Stimulated activated naive B cell treated with anti-CD40 and anti-IgM and Interleukin-4, amounts not matched to agents 10 μg/mL and 1 μg/mL and 100 μg/mL, for 72 hours (primary cell): ENCODE measurements around the gene LAIR1.
"Not testable (repeated sequence)": the region's sequence is repeated elsewhere in the genome, so short reads cannot be mapped to it uniquely, and the experiment has no call there.

Experiments
- ATAC-seq, 2 donors: fragments of 150-1000 bp; cut with Tn5 transposase; replicated peaks; 2 replicates each; pipeline ENCODE4 v1.10.0; 2021; ENCODE audit warnings: moderate library complexity in 1 of 2
- DNase-seq: peaks from one replicate; pipeline ENCODE4 v3.0.0; 2021
- H3K27ac Mint-ChIP-seq: one replicate; pipeline ENCODE4 v1.8.0; 2022; ENCODE audit warnings: mild to moderate bottlenecking, mixed read lengths
- H3K27me3 Mint-ChIP-seq, 2 donors: one replicate each; pipeline ENCODE4 v1.8.0; 2022; ENCODE audit warnings: mixed read lengths in 2 of 2
- H3K36me3 Mint-ChIP-seq, 2 donors: one replicate each; pipeline ENCODE4 v1.8.0; 2022; ENCODE audit warnings: mixed read lengths in 2 of 2, mild to moderate bottlenecking in 1 of 2
- H3K4me1 Mint-ChIP-seq, 2 donors: one replicate each; pipeline ENCODE4 v1.8.0; 2022; ENCODE audit warnings: mixed read lengths in 2 of 2, mild to moderate bottlenecking in 1 of 2
- H3K4me3 Mint-ChIP-seq, 2 donors: one replicate each; pipeline ENCODE4 v1.8.0; 2022; ENCODE audit warnings: mild to moderate bottlenecking in 2 of 2, mixed read lengths in 2 of 2, moderate library complexity in 1 of 2
- H3K9me3 Mint-ChIP-seq, 2 donors: one replicate each; pipeline ENCODE4 v1.8.0; 2022; ENCODE audit warnings: mixed read lengths in 2 of 2, mild to moderate bottlenecking in 1 of 2

Gene LAIR1

DNA sequence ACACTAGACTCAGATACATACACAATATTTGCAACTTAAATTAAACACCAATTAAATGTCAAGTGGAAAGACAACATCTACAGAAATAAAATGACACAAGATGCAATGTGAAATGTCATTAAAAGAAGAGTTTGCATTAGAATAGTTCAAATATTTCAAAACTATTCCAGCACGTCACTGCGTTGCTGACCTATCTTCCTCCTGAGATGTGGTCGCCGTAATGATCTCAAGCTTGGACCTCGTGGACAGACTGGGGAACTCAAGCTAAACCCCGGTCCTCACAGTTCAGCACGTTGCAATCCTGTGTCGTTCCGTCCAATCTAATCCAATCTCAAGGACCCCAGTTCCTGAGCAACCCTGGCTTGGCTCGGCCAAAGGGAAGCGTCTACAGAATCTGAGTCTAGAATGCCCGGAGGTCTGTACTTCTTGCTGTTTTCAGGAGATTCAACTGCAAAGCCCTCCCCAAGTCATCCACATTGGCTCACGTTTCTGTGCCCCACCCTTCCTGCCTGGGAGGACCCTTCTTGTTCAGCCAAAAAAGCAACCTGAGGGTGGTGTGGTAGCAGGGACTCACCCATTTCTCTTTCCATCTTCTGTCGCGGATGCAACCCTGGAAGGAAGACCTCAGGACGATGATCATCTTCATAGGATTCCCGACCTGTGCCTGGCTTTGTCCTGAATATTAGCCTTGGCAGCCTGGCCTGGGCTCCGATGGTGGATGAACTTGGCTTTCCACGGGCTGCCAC is 5.1 kb upstream of the LAIR1 start:
- peak overlapping the region; percentile 68 to 73 for H3K4me3 Mint-ChIP-seq
- not testable (repeated sequence) for H3K27me3 Mint-ChIP-seq, DNase-seq, H3K36me3 Mint-ChIP-seq, H3K27ac Mint-ChIP-seq, H3K9me3 Mint-ChIP-seq
- peak; percentile 12 to 17 for ATAC-seq
- H3K4me1 Mint-ChIP-seq, result peaks cover 40 to 71% of the 10 kb centered on the region in 2 donors

DNA sequence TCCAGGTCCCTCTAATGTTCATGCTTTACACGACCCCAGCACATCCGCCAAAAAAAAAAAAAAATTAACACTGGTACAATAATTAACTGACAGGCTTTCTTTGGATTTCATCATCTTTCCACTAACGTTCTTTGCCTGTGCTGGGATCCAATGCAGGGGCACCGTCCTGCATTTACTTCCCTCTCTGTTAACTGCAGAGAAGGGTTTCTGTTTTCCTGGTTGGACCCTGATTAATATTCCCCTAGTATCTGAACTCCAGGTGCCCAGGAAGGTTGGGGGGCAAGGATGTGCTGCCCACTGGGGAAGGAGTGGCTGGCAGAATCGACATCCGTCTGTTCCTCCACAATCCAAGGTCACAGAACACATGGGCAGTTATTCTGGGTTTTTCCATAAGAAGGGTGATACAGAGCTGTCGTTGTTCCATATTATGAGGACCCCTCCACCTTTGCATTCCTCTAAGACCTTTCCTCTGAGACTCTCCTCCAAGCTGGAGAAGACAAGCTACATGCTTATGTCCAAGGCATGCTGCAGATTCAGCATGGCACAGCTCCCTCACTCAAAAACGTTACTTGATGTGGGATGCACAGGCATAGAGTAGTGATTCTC is 4.5 kb upstream of the LAIR1 start:
- DNase-seq, result no peak
- peak overlapping the region; percentile 47 for H3K27ac Mint-ChIP-seq
- H3K4me3 Mint-ChIP-seq, result peak overlapping the region; percentile 68 to 73
- ATAC-seq, result no peak
- H3K9me3 Mint-ChIP-seq, result no peaks in the 10 kb centered on the region
- no peaks in the 10 kb centered on the region for H3K27me3 Mint-ChIP-seq
- H3K4me1 Mint-ChIP-seq, result peaks cover 44 to 75% of the 10 kb centered on the region in 2 donors
- H3K36me3 Mint-ChIP-seq, result no peaks in the 10 kb centered on the region

DNA sequence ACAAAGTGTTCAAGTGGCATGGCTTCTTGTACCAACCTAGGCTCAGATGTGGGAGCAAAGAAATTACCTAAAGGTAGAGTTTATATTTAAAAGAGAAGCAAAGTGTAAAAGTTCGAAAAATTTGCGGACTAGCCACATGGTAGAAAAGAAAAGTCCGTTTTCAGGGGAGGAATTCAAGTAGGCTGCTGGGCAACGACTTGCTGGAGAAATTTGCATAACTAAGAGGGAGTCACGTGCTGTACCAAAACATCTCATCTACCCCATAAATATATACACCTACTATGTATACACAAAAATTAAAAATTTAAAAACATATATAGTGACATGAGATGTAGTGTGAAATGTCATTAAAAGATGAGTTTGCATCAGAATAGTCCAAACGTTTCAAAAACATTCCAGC is 2.1 kb upstream of the LAIR1 start:
- H3K27me3 Mint-ChIP-seq, result no peaks in the 10 kb centered on the region
- peaks cover 46 to 81% of the 10 kb centered on the region in 2 donors for H3K4me1 Mint-ChIP-seq
- H3K9me3 Mint-ChIP-seq, result no peaks in the 10 kb centered on the region
- H3K27ac Mint-ChIP-seq, result peak overlapping the region; percentile 65
- ATAC-seq, result no peak
- DNase-seq, result no peak
- H3K4me3 Mint-ChIP-seq, result no peak overlapping the region
- peaks cover 1 to 4% of the 10 kb centered on the region in 2 donors for H3K36me3 Mint-ChIP-seq

DNA sequence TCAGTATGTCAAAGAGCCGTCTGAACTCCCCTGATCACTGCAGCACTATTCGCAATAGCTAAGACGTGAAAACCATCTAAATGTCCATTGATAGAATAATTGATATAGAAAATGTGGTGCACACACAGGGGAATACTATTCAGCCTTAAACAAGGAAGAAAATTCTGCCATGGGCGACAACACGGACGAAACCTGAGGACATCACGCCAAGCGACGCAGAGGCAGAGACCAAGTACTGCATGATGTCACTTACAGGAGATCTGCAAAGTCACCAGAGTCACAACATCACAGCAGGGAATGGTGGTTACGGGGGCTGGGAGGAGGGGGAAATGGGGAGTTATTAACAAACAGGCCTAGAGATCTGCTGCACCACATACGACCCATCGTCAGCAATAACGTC is 1.1 kb upstream of the LAIR1 start:
- not testable (repeated sequence) for H3K36me3 Mint-ChIP-seq, DNase-seq, H3K27ac Mint-ChIP-seq, H3K9me3 Mint-ChIP-seq, ATAC-seq, H3K27me3 Mint-ChIP-seq
- peak overlapping the region in 1 of 2 donors; percentile 47 for H3K4me3 Mint-ChIP-seq
- peaks cover 50 to 85% of the 10 kb centered on the region in 2 donors for H3K4me1 Mint-ChIP-seq

DNA sequence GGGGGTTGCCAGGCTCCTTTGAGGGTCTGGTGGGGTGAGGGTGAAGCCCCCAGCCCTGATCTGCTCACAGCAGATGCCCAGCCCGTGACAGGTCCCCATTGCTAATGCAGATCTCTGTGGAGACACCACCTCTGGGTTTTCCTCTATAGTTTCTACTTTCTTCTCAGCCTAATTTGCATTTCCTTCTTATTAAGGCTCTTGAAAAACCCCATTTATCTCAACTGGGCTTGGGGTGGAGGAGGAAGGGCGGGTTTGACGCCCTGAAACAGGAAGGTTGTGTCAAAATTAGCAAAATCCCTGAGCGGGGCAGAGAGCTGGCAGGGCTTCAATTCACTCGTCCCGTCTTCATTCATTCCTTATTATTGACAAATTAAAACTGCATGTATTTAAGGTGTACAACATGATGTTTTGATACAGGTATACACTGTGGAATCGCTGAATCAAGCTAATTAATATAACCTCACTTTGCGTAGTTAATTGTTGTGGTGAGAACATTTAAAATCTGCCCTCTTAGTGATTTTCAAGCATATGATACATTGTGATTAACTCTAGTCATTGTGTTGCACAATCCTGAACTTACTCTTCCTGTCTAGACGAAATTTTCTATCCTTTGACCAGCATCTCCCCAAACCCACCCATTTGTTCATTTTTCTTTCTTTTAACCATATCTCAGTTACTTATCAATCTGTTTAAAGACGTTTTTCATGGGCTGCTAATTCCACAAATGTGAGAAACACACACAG is 2.9 kb downstream of the LAIR1 start:
- not testable (repeated sequence) for H3K27me3 Mint-ChIP-seq, H3K36me3 Mint-ChIP-seq, DNase-seq, H3K9me3 Mint-ChIP-seq
- peaks cover 41 to 75% of the 10 kb centered on the region in 2 donors for H3K4me1 Mint-ChIP-seq
- peak; percentile 77 for ATAC-seq
- peak overlapping the region; percentile 50 to 76 for H3K4me3 Mint-ChIP-seq
- H3K27ac Mint-ChIP-seq, result peak overlapping the region; percentile 26

DNA sequence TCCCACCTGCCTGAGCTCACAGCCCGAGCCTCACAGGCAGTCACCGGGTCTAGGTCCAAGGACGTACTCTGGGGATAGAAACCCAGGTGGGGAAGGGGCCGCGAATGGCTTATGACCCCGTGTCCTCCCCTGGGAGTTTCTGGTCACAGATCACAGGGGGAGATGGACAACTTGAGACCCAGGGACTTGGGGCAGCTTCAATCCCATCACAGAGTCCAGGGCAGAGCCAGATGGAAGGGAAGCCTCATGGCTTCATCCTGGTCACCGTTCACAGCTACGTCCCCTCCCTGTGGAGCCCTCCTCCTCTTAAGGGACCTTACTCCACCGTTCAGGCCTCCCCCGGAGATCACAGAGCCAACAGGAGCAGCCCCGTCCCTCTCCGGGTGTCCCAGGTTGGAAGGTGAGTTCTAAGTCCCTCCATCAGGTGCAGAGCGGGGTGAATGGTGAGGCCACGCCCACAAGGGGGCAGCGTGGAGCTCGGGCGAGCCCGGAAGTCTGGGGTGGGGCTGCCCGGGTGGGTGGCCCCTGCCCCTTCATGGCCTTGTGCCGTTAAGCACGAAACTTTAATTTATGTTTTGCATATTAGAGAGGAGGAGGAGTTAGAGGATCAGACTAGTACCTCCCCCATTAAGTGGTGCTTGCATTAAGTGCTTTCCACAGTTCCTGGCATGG is 5.4 kb downstream of the LAIR1 start:
- H3K4me3 Mint-ChIP-seq, H3K27me3 Mint-ChIP-seq, H3K9me3 Mint-ChIP-seq, H3K27ac Mint-ChIP-seq, H3K36me3 Mint-ChIP-seq: not testable (repeated sequence)
- ATAC-seq (peak; percentile 78 to 85), DNase-seq (peak; percentile 60)
- H3K4me1 Mint-ChIP-seq, result peaks cover 31 to 54% of the 10 kb centered on the region in 2 donors

DNA sequence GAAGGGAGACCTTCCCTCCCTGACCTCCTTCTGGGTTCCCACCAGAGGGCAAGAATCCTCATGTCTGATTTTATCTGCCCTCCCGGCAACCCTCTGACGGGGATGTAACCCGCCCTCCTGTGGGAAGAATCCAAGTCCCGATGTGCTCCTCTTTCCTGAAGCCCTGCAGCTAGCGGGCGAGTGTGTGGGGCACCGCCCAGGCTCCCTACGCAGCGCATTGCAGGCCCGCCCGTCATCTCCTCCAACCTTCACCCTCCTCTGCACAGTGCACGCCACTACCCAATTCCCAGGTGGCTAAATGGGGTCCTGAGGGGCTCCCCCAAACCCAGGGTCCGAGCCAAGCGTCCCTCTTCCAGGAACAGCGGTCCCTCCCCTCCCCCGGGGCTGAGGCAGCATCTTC is 7.3 kb downstream of the LAIR1 start:
- H3K9me3 Mint-ChIP-seq, result no peaks in the 10 kb centered on the region
- peak overlapping the region; percentile 70 for H3K27ac Mint-ChIP-seq
- DNase-seq (no peak), ATAC-seq (no peak)
- no peaks in the 10 kb centered on the region for H3K27me3 Mint-ChIP-seq
- H3K4me1 Mint-ChIP-seq, result peaks cover 30 to 51% of the 10 kb centered on the region in 2 donors
- H3K4me3 Mint-ChIP-seq, result no peak overlapping the region
- H3K36me3 Mint-ChIP-seq, result peaks cover 2 to 7% of the 10 kb centered on the region in 2 donors

DNA sequence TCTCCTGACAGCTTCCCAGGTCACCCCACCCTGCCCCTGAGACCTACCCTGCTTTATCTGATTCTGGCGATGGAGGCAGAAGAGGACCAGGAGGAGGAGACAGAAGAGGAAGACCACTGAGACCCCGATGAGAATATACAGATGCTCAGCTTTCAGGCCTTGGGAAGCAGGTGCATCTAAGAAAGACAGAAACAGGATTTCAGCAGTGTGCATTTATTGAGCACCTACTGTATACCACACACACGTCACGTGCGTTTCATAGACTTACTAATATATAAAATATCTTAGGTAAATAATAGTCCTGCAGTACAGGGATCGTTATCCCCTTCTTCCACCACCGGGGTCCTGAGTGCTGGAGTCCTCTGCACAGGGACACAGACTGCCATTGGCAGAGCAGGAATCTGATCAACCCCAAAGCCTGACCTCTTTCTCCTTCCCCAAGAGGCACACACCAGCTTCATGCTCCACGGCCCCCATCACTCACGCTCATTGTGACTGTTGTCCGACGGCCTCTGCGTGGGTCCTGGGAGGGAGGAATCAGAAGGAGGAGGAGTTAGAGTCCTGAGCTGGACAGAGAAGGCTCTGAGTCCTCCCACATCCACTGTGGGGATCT is 8.2 kb downstream of the LAIR1 start:
- Mint-ChIP-seq H3K36me3 (peaks cover 2 to 7% of the 10 kb centered on the region in 2 donors), H3K27me3 (no peaks in the 10 kb centered on the region), H3K27ac (peak overlapping the region; percentile 51), H3K9me3 (no peaks in the 10 kb centered on the region), H3K4me3 (no peak overlapping the region), H3K4me1 (peaks cover 31 to 51% of the 10 kb centered on the region in 2 donors)
- DNase-seq (no peak), ATAC-seq (no peak)

DNA sequence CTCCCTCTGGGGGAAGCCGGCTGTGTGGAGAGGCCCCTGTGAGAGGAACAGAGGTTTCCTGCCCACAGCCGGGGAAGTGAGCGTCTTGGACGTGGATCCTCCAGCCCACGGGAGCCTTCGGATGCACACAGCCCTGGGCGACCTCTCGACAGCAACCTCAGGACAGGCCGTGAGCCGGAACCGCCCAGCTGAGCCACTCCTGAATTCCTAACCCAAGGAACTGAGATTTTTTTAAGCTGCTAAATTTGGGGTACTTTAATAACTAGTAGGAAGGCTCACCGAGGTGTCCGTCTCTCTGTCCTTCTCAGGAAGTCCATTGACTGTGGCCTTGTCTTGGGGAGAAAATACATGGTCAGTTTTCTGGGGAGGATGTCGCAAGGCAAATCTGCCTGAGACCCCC is 9.1 kb downstream of the LAIR1 start:
- Mint-ChIP-seq H3K36me3 (peaks cover 2 to 7% of the 10 kb centered on the region in 2 donors), H3K27ac (peak overlapping the region; percentile 37), H3K27me3 (no peaks in the 10 kb centered on the region), H3K9me3 (no peaks in the 10 kb centered on the region), H3K4me3 (no peak overlapping the region), H3K4me1 (peaks cover 30 to 51% of the 10 kb centered on the region in 2 donors)
- DNase-seq (no peak), ATAC-seq (no peak)

DNA sequence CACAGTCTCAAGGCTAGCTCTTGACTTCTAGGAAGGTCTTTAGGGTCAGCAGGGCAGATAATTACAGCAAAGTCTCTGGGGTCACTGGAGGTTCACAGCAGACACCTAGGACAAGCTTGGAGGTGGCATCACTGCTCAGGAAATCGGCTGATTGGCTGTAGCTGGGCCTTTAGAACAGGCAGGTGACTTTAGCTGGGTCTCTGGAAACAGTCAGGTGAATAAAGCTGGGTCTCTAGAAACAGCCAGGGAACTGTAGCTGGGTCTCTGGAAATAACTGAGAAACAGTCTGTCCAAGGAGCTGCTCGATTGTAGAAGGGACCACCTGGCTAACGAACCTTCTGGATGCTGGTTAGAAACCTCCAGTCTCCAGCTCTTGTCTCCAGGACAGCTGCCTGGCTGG is 10.0 kb downstream of the LAIR1 start:
- Mint-ChIP-seq H3K27me3 (no peaks in the 10 kb centered on the region), H3K4me1 (peaks cover 29 to 51% of the 10 kb centered on the region in 2 donors), H3K27ac (no peak overlapping the region), H3K4me3 (no peak overlapping the region), H3K9me3 (no peaks in the 10 kb centered on the region), H3K36me3 (peaks cover 2 to 7% of the 10 kb centered on the region in 2 donors)
- ATAC-seq (no peak), DNase-seq (no peak)

DNA sequence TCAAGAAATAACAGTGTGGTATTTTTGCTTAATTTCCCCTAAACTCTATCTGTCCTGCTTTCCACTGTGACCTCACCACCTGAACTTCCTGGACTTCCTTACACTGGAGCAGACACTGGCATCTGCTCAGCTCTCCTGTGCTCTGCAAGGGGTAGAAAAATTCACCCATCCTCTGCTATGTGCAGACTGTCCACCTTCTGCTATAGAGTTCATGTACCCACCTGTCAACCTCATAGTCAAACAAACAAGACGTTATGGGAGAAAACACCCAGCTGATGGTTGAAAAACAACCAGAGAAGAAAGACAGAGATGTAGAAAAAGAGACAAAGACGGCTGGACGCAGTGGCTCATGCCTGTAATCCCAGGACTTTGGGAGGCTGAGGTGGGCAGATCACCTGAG is 12.2 kb downstream of the LAIR1 start:
- ATAC-seq (peak; percentile 53 to 65), DNase-seq (no peak)
- Mint-ChIP-seq H3K27ac (peak overlapping the region; percentile 68), H3K27me3 (peaks cover 7 to 9% of the 10 kb centered on the region in 2 donors), H3K4me1 (peaks cover 40 to 59% of the 10 kb centered on the region in 2 donors), H3K4me3 (peak overlapping the region; percentile 39 to 63), H3K36me3 (peaks cover 7 to 9% of the 10 kb centered on the region in 2 donors), H3K9me3 (no peaks in the 10 kb centered on the region)

DNA sequence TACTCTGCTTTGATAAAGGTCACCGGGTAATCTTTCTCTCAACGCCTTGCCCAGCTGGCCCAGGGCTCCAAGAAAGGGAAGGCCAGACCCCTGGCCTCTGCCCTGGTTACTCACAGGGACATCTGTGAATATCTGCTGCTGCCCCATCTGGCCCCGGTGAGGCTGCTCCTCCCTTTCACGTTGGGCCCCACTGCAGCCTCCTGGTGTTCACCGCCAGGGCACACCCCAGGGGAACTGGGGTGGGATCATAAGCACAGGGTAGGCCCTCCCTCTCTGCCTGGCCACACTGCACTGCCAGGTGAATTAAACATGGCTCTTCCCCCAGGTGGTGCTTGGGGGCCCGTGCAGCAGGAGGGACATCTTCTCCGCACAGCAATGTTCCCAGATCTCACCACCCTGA is 12.7 kb downstream of the LAIR1 start:
- H3K4me1 Mint-ChIP-seq, result peaks cover 45 to 60% of the 10 kb centered on the region in 2 donors
- peak overlapping the region; percentile 39 to 63 for H3K4me3 Mint-ChIP-seq
- H3K9me3 Mint-ChIP-seq, result no peaks in the 10 kb centered on the region
- peaks cover 7 to 9% of the 10 kb centered on the region in 2 donors for H3K27me3 Mint-ChIP-seq
- H3K27ac Mint-ChIP-seq, result peak overlapping the region; percentile 33
- ATAC-seq, result peak; percentile 80 to 84
- no peak for DNase-seq
- peaks cover 7 to 9% of the 10 kb centered on the region in 2 donors for H3K36me3 Mint-ChIP-seq

DNA sequence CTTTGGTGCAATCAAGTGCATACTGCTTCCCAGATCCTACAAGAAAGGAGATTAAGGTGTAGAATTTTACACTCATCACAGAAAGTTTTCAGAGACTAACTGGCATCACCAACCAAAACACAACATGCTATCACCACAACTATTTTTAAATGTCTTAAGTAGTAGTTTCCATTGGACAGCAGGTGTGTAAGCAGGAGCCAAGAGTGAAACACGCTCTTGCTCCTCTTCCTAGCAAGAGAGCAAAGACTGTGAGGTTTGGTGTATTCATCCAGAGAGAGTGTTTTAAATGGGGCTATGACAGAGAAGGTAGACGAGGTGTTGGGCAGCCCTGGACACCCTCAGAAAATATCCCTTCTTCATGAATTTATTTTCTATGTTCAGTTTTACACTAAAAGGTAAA is 13.3 kb downstream of the LAIR1 start:
- peaks cover 7 to 9% of the 10 kb centered on the region in 2 donors for H3K27me3 Mint-ChIP-seq
- H3K27ac Mint-ChIP-seq, result no peak overlapping the region
- peaks cover 50 to 66% of the 10 kb centered on the region in 2 donors for H3K4me1 Mint-ChIP-seq
- H3K9me3 Mint-ChIP-seq, result no peaks in the 10 kb centered on the region
- no peak overlapping the region for H3K4me3 Mint-ChIP-seq
- DNase-seq (no peak), ATAC-seq (peak; percentile 60 to 69)
- H3K36me3 Mint-ChIP-seq, result peaks cover 7 to 9% of the 10 kb centered on the region in 2 donors
